Sciatic nerve (tissue), 1 donor: ENCODE results near the gene APOA5. TPM values are rescaled to one million over a fixed set of nuclear protein-coding genes. Genes with fewer than 3 reads are reported as not detected.

ENCODE experiments used
- total RNA-seq: library from RNA; stranded (reverse); fragmentation: NEBNext Ultra II Directional; extraction: Animal tissue kit (Norgen Biotek cat#: 25700); gene quantifications from one replicate; pipeline ENCODE4 v1.2.1, GENCODE V29; 2021
- donor health status: DM: no; HTN: no; CAD: no.

Gene APOA5
- total RNA-seq, 1 donor from 2014 or later: not detected

Other genes starting within 250 kb of the APOA5 start
- gene BUD13, start 18.9 kb downstream of the APOA5 start, total RNA-seq: 16.9 TPM
- 26.7 TPM for gene ZPR1, start 3.9 kb downstream of the APOA5 start, total RNA-seq
- not detected for gene APOA4, start 31.4 kb upstream of the APOA5 start, total RNA-seq
- not detected for gene APOC3, start 38.0 kb upstream of the APOA5 start, total RNA-seq
- gene APOA1, start 45.7 kb upstream of the APOA5 start, total RNA-seq: 7.0 TPM